HepG2 (cell line): ENCODE results near the gene AFAP1. TPM values are rescaled to one million over a fixed set of nuclear protein-coding genes. Genes with fewer than 3 reads are reported as not detected.

ENCODE experiments used
- ATAC-seq: fragments of 200-7000 bp; cut with Tn5 transposase; 3 replicates; pipeline ENCODE4 v1.9.1; 2020; ENCODE audit warnings: mild to moderate bottlenecking, moderate library complexity
- BruUV-seq: library from RNA; stranded (reverse); fragments of 400-500 nt; replicated peaks from 2 replicates; lab custom pipeline; 2021; lab: Mats Ljungman, UMichigan
- CTCF ChIA-PET: fragments of 300-600 bp; formaldehyde crosslinking; extraction: SDS; loops from one replicate; lab custom pipeline; 2021; ENCODE audit warnings: low total read pairs, inconsistent platforms, low intra/inter-chr PET ratio; lab: Yijun Ruan, JAX
- POLR2A ChIA-PET: fragments of 350-600 bp; sonication (Branson Sonifier 250); formaldehyde crosslinking; loops from one replicate; lab custom pipeline; 2020; ENCODE audit warnings: antibody characterized with exemption, inconsistent platforms; lab: Yijun Ruan, JAX
- DNase-seq: peaks from one replicate; pipeline ENCODE4 v3.0.0-alpha.2; 2015; ENCODE audit warnings: low spot score
- FAIRE-seq: peaks from 3 replicates; lab custom pipeline; 2011; peaks lifted over from hg19 to GRCh38; lab: Jason Lieb, UNC
- H2AFZ ChIP-seq: one replicate; pipeline ENCODE4 v1.6.1; 2011; ENCODE audit warnings: low read length, inconsistent platforms
- H3K27ac ChIP-seq: fragments of 300-600 bp; 3 replicates; pipeline ENCODE4 v1.8.0; 2011; ENCODE audit warnings: mixed run types, mild to moderate bottlenecking, mixed read lengths, low read length, inconsistent platforms; ENCODE audit not compliant: insufficient read depth; ENCODE audit errors: extremely low read length
- H3K27me3 ChIP-seq, 2 experiments: fragments of 200-600 bp in 1 of 2; 2 replicates in 1 of 2; 3 replicates in 1 of 2; pipeline versions ENCODE4 v1.6.0 to v1.8.0; 2011; ENCODE audit warnings: low read length in 2 of 2, mild to moderate bottlenecking in 2 of 2, moderate library complexity in 2 of 2, inconsistent platforms in 1 of 2; ENCODE audit not compliant: insufficient read depth in 2 of 2, control insufficient read depth in 1 of 2
- H3K36me3 ChIP-seq, 2 experiments: fragments of 200-600 bp in 1 of 2; replicated peaks in 1 of 2; 2 replicates in 1 of 2; 3 replicates in 1 of 2; pipeline versions ENCODE4 v1.5.1 to v1.8.0; 2011; ENCODE audit warnings: low read length in 2 of 2, inconsistent platforms in 1 of 2; ENCODE audit not compliant: insufficient read depth in 2 of 2, control insufficient read depth in 1 of 2
- H3K4me1 ChIP-seq: 2 replicates; pipeline ENCODE4 v1.5.1; 2012; ENCODE audit warnings: low read length, inconsistent platforms; ENCODE audit not compliant: insufficient read depth
- H3K4me2 ChIP-seq: 2 replicates; pipeline ENCODE4 v1.6.0; 2011; ENCODE audit warnings: low read depth, low read length, inconsistent platforms
- H3K4me3 ChIP-seq, 3 experiments: fragments of 200-600 bp in 1 of 3; sonication (generic), shearing (Covaris generic) in 1 of 3; replicated peaks in 1 of 3; 2 replicates each; pipeline ENCODE4 v1.5.1; 2011 to 2016; ENCODE audit warnings: low read length in 3 of 3, inconsistent platforms in 2 of 3, low read depth in 2 of 3, mild to moderate bottlenecking in 2 of 3, control low read depth in 1 of 3, mixed read lengths in 1 of 3; ENCODE audit not compliant: insufficient read depth in 1 of 3
- H3K79me2 ChIP-seq: one replicate; pipeline ENCODE4 v1.6.1; 2011; ENCODE audit warnings: low read length, inconsistent platforms; ENCODE audit not compliant: insufficient read depth
- H3K9ac ChIP-seq: 2 replicates; pipeline ENCODE4 v1.6.0; 2011; ENCODE audit warnings: mild to moderate bottlenecking, low read depth, low read length, inconsistent platforms; ENCODE audit not compliant: insufficient read depth
- H3K9me3 ChIP-seq: 2 replicates; pipeline ENCODE4 v1.5.1; 2012; ENCODE audit warnings: mild to moderate bottlenecking, low read length
- H4K20me1 ChIP-seq: 2 replicates; pipeline ENCODE4 v1.6.0; 2011; ENCODE audit warnings: inconsistent platforms, mild to moderate bottlenecking, low read length, moderate library complexity; ENCODE audit not compliant: insufficient read depth
- ARNT ChIP-seq: fragments of 450-650 bp; IDR thresholded peaks from 2 replicates; pipeline ENCODE4 v1.6.1; 2017
- ASH2L ChIP-seq: fragments of 300-600, 200-600 bp; sonication (generic); IDR thresholded peaks from 2 replicates; pipeline ENCODE4 v1.7.0; 2017; ENCODE audit warnings: low read depth, mild to moderate bottlenecking, moderate library complexity, mixed read lengths, low read length; ENCODE audit not compliant: insufficient read length
- DNMT1 ChIP-seq: sonication (generic); formaldehyde crosslinking; IDR thresholded peaks from 2 replicates; pipeline ENCODE4 v1.5.1; 2020; ENCODE audit warnings: mild to moderate bottlenecking, missing genetic modification reagents
- GFI1 ChIP-seq: sonication (generic); formaldehyde crosslinking; IDR thresholded peaks from 2 replicates; pipeline ENCODE4 v1.5.0; 2020; ENCODE audit warnings: missing genetic modification reagents, mild to moderate bottlenecking, borderline replicate concordance
- KDM4B ChIP-seq: sonication (generic); formaldehyde crosslinking; IDR thresholded peaks from 2 replicates; pipeline ENCODE4 v1.4.0; 2020; ENCODE audit warnings: missing genetic modification reagents
- NFE2L2 ChIP-seq: fragments of 150-350 bp; IDR thresholded peaks from 2 replicates; pipeline ENCODE4 v1.6.1; 2014; ENCODE audit warnings: low read length
- POGK ChIP-seq: sonication (generic); formaldehyde crosslinking; conservative IDR thresholded peaks from 2 replicates; pipeline ENCODE4 v1.8.0; 2022; ENCODE audit warnings: mild to moderate bottlenecking, moderate library complexity, missing genetic modification reagents
- REXO4 ChIP-seq: sonication (generic); formaldehyde crosslinking; IDR thresholded peaks from 2 replicates; pipeline ENCODE4 v1.8.0; 2022; ENCODE audit warnings: missing genetic modification reagents, mild to moderate bottlenecking, borderline replicate concordance
- WIZ ChIP-seq: sonication (generic); formaldehyde crosslinking; IDR thresholded peaks from 2 replicates; pipeline ENCODE4 v1.5.1; 2020; ENCODE audit warnings: mild to moderate bottlenecking, missing genetic modification reagents
- XBP1 ChIP-seq: sonication (generic); formaldehyde crosslinking; IDR thresholded peaks from 2 replicates; pipeline ENCODE4 v1.5.0; 2020; ENCODE audit warnings: missing genetic modification reagents
- ZC3H4 ChIP-seq: sonication (generic); formaldehyde crosslinking; IDR thresholded peaks from 2 replicates; pipeline ENCODE4 v1.4.0; 2020; ENCODE audit warnings: missing genetic modification reagents, borderline replicate concordance
- ZNF121 ChIP-seq: sonication (generic); formaldehyde crosslinking; IDR thresholded peaks from 2 replicates; pipeline ENCODE4 v1.5.0; 2020; ENCODE audit warnings: mild to moderate bottlenecking, missing genetic modification reagents
- ZNF263 ChIP-seq: sonication (generic); formaldehyde crosslinking; IDR thresholded peaks from 2 replicates; pipeline ENCODE4 v1.4.0; 2020; ENCODE audit warnings: missing genetic modification reagents
- ZNF292 ChIP-seq: sonication (generic); formaldehyde crosslinking; IDR thresholded peaks from 2 replicates; pipeline ENCODE4 v1.8.1; 2022; ENCODE audit warnings: mild to moderate bottlenecking, low read depth, missing genetic modification reagents, borderline replicate concordance
- ZNF318 ChIP-seq: sonication (generic); formaldehyde crosslinking; IDR thresholded peaks from 2 replicates; pipeline ENCODE4 v1.4.0; 2020; ENCODE audit warnings: mild to moderate bottlenecking, missing genetic modification reagents
- ZNF556 ChIP-seq: sonication (generic); formaldehyde crosslinking; IDR thresholded peaks from 2 replicates; pipeline ENCODE4 v1.4.0; 2020; ENCODE audit warnings: mild to moderate bottlenecking, missing genetic modification reagents, borderline replicate concordance
- WGBS: methylation state at CpG from one replicate; pipeline ENCODE4 v1.1.6; 2017; ENCODE audit warnings: low lambda C conversion rate; 5-methylcytosine and 5-hydroxymethylcytosine counted together
- in situ Hi-C: cut with HindIII; loops from 2 replicates; pipeline ENCODE4 v1.10.0; 2017; ENCODE audit warnings: low pct_unique_long_range_greater_than_20kb; ENCODE audit not compliant: extremely low pct_ligation_motif_present
- intact Hi-C: fragments of 100-400 bp; cut with micrococcal nuclease; formaldehyde crosslinking; loops from one replicate; pipeline ENCODE4 v1.10.0; 2022; ENCODE audit not compliant: unreplicated experiment
- polyA plus RNA-seq, 8 experiments: library from polyadenylated mRNA; depleted of rRNA in 3 of 8; stranded (reverse) in 7 of 8; unstranded in 1 of 8; fragments of >200 nt; fragmentation: Illumina TruSeq in 4 of 8; extraction: Trizol in 4 of 8; gene quantifications; 2 replicates each; pipeline versions ENCODE4 v1.2.1 to v1.2.3, GENCODE V29; 2011 to 2016; ENCODE audit warnings: low read depth in 4 of 8, missing spikeins in 1 of 8, mixed read lengths in 1 of 8; ENCODE audit not compliant: insufficient read depth in 1 of 8
- total RNA-seq, 5 experiments: library from RNA; depleted of rRNA; stranded (reverse); fragments of >200 nt; fragmentation: Illumina TruSeq; extraction: Trizol; gene quantifications; 2 replicates each; pipeline ENCODE4 v1.2.3, GENCODE V29; 2016; ENCODE audit warnings: low read depth in 1 of 5

Gene AFAP1
- total and polyA plus RNA-seq, 2 of the 13 experiments (the other 11 are each of a cell fraction or from before 2014, with no cell fraction given): 2.5 TPM

GRCh38 chr4:7744142-7744804 lies 195.4 kb downstream of the AFAP1 start:
- no peak overlapping the region; a peak in 1 of 6 replicates for H3K4me3 ChIP-seq
- DNase-seq (no peak), ATAC-seq (peak; percentile 35; the same call in 2 of the 3 replicates), FAIRE-seq (no peak)
- H3K27me3 ChIP-seq: no peaks in the 10 kb centered on the region
- no peaks in the 10 kb centered on the region for H3K79me2 ChIP-seq
- H3K4me1 ChIP-seq: peaks cover 26% of the 10 kb centered on the region
- H3K9ac ChIP-seq: no peak overlapping the region
- H4K20me1 ChIP-seq: no peaks in the 10 kb centered on the region
- CTCF ChIA-PET: no interaction called here
- 77% methylated on average over 15 of the region's 16 CpGs for WGBS
- no peak overlapping the region for H3K4me2 ChIP-seq
- no peaks in the 10 kb centered on the region for H3K9me3 ChIP-seq
- no peak overlapping the region for H3K27ac ChIP-seq
- H3K36me3 ChIP-seq: no peaks in the 10 kb centered on the region
- in situ Hi-C loops (no loop called here), intact Hi-C loops (no loop called here)
- BruUV-seq: no TSS peak
- no peak overlapping the region for H2AFZ ChIP-seq
- POLR2A ChIA-PET: no interaction called here
- no peak for TF ChIP-seq ARNT
- no peak for TF ChIP-seq DNMT1 (CRISPR knock-in tag)
- TF ChIP-seq WIZ: no peak
- TF ChIP-seq NFE2L2: no peak
- no peak for TF ChIP-seq ZNF556 (CRISPR knock-in tag)
- TF ChIP-seq ASH2L: no peak
- no peak for TF ChIP-seq REXO4 (CRISPR knock-in tag)
- TF ChIP-seq POGK: no peak
- no peak for TF ChIP-seq KDM4B (CRISPR knock-in tag)
- TF ChIP-seq XBP1 (CRISPR knock-in tag): no peak
- TF ChIP-seq ZNF121 (CRISPR knock-in tag): no peak
- TF ChIP-seq ZNF292 (CRISPR knock-in tag): no peak
- no peak for TF ChIP-seq GFI1 (CRISPR knock-in tag)
- TF ChIP-seq ZNF263: no peak
- no peak for TF ChIP-seq ZC3H4
- no peak for TF ChIP-seq ZNF318 (CRISPR knock-in tag)
